GM23248 (cell line): ENCODE data around the gene NAALADL2. TPM values are rescaled to one million over a fixed set of nuclear protein-coding genes. Genes with fewer than 3 reads are reported as not detected.
"Not testable (repeated sequence)": the region's sequence is repeated elsewhere in the genome, so short reads cannot be mapped to it uniquely, and the experiment has no call there.

Experiments used
- DNase-seq: peaks from one replicate; pipeline ENCODE4 v3.0.0-alpha.2; 2015
- H2AFZ ChIP-seq: fragments of 200-600 bp; sonication (generic); 2 replicates; pipeline ENCODE4 v1.6.1; 2016; ENCODE audit warnings: antibody characterized with exemption
- H3F3A ChIP-seq: fragments of 200-600 bp; sonication (generic); 2 replicates; pipeline ENCODE4 v1.6.1; 2016; ENCODE audit warnings: mild to moderate bottlenecking, antibody characterized with exemption, mixed run types; ENCODE audit not compliant: insufficient read depth
- H3K27ac ChIP-seq: fragments of 200-600 bp; sonication (generic); 2 replicates; pipeline ENCODE4 v1.5.1; 2016; ENCODE audit warnings: mild to moderate bottlenecking
- H3K27me3 ChIP-seq: fragments of 200-600 bp; sonication (generic); replicated peaks from 2 replicates; pipeline ENCODE4 v1.6.1; 2016; ENCODE audit warnings: mild to moderate bottlenecking; ENCODE audit not compliant: insufficient read depth
- H3K36me3 ChIP-seq: fragments of 200-600 bp; sonication (generic); 2 replicates; pipeline ENCODE4 v1.6.1; 2016; ENCODE audit warnings: low read depth, mild to moderate bottlenecking
- H3K4me1 ChIP-seq: fragments of 200-600 bp; sonication (generic); 2 replicates; pipeline ENCODE4 v1.6.1; 2016; ENCODE audit warnings: mild to moderate bottlenecking; ENCODE audit not compliant: insufficient read depth
- H3K4me2 ChIP-seq: fragments of 200-600 bp; sonication (generic); one replicate; pipeline ENCODE4 v1.6.1; 2016; ENCODE audit warnings: mild to moderate bottlenecking; ENCODE audit not compliant: unreplicated experiment
- H3K4me3 ChIP-seq: fragments of 200-600 bp; sonication (generic); 2 replicates; pipeline ENCODE4 v1.5.1; 2016; ENCODE audit warnings: mild to moderate bottlenecking
- H3K79me2 ChIP-seq: fragments of 200-600 bp; sonication (generic); 2 replicates; pipeline ENCODE4 v1.6.1; 2016; ENCODE audit warnings: mild to moderate bottlenecking; ENCODE audit not compliant: insufficient read depth
- H3K9ac ChIP-seq: fragments of 200-600 bp; sonication (generic); 2 replicates; pipeline ENCODE4 v1.6.1; 2016; ENCODE audit warnings: mild to moderate bottlenecking
- H3K9me2 ChIP-seq: fragments of 200-600 bp; sonication (generic); 2 replicates; pipeline ENCODE4 v1.6.1; 2016; ENCODE audit warnings: mixed run types, mild to moderate bottlenecking, moderate library complexity; ENCODE audit not compliant: insufficient read depth
- H3K9me3 ChIP-seq: fragments of 200-600 bp; sonication (generic); one replicate; pipeline ENCODE4 v1.6.1; 2017; ENCODE audit warnings: low read depth
- H4K20me1 ChIP-seq: fragments of 200-600 bp; sonication (generic); 2 replicates; pipeline ENCODE4 v1.6.0; 2016; ENCODE audit not compliant: insufficient read depth
- EZH2 ChIP-seq: fragments of 200-600 bp; sonication (generic); IDR thresholded peaks from 2 replicates; pipeline ENCODE4 v1.6.1; 2018; ENCODE audit warnings: antibody characterized with exemption, mild to moderate bottlenecking; ENCODE audit not compliant: insufficient read depth, poor library complexity, severe bottlenecking
- EZH2phosphoT487 ChIP-seq: fragments of 200-600 bp; sonication (generic); IDR thresholded peaks from 2 replicates; pipeline ENCODE4 v1.6.1; 2018; ENCODE audit warnings: antibody characterized with exemption, moderate library complexity, mild to moderate bottlenecking, low read depth; ENCODE audit not compliant: insufficient read depth
- WGBS, 2 experiments: methylation state at CpG; one replicate each; pipeline ENCODE4 v1.1.6; 2015 to 2017; ENCODE audit warnings: low lambda C conversion rate in 2 of 2, low coverage in 1 of 2; ENCODE audit errors: missing lambda C conversion rate in 2 of 2; 5-methylcytosine and 5-hydroxymethylcytosine counted together
- in situ Hi-C: fragments of 300-500 bp; cut with MboI; formaldehyde crosslinking; loops from 2 replicates; pipeline ENCODE4 v1.15.0; 2020
- polyA plus RNA-seq: library from polyadenylated mRNA; unstranded; fragments of >200 nt; fragmentation: Nextera tagmentation; extraction: Ambion mirVana; gene quantifications from 2 replicates; pipeline ENCODE4 v1.2.1, GENCODE V29; 2016
- total RNA-seq: library from RNA; depleted of rRNA; stranded (reverse); fragments of >200 nt; shearing (Covaris generic); gene quantifications from 2 replicates; pipeline ENCODE4 v1.2.3, GENCODE V29; 2014

The NAALADL2 gene
- total and polyA plus RNA-seq, 2 experiments from 2014 or later, result 20.5 to 81.0 TPM

DNA sequence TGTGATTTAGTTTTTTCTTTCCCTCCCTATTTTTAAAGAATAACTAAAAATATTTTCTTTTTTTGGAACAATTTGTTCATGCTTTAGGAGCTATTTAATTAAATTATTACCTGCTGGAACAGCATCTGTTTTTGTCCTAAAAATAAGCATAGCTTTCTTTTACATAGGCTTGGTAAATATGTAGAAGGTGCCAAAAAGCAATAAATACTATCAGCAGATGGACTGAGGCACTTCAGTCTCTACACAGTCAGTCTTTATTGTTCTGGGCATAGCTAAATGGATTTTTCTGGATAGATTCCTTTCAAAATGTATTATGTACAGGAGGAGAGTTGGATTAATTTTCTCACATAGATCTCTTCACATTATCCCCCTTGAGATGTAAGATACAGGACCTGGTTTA is 223.5 kb downstream of the NAALADL2 start:
- Histone ChIP-seq H3K27ac (no peak overlapping the region), H3K4me3 (no peak overlapping the region), H3K4me2 (no peak overlapping the region), H3K27me3 (no peaks in the 10 kb centered on the region), H3K9me3 (no peaks in the 10 kb centered on the region), H3K4me1 (no peaks in the 10 kb centered on the region), H4K20me1 (no peaks in the 10 kb centered on the region), H3K9me2 (no peaks in the 10 kb centered on the region), H3K79me2 (no peaks in the 10 kb centered on the region), H2AFZ (no peak overlapping the region), H3K36me3 (no peaks in the 10 kb centered on the region), H3K9ac (no peak overlapping the region), H3F3A (no peaks in the 10 kb centered on the region)
- DNase-seq, result no peak
- in situ Hi-C loops, result no loop called here
- TF ChIP-seq EZH2phosphoT487 (no peak), EZH2 (no peak)

DNA sequence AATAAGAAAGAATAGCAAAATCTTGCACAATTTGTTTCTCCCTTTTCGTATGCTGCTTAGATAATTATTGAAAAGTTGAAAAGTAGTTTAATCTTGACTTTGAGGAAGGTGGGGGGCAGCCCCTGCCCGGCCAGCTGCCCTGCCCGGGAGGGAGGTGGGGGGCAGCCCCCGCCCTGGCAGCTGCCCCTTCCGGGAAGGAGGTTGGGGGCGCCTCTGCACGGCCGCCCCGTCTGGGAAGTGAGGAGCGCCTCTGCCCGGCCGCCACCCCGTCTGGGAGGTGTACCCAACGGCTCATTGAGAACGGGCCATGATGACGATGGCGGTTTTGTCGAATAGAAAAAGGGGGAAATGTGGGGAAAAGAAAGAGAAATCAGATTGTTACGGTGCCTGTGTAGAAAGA is 228.0 kb downstream of the NAALADL2 start:
- H3K27ac ChIP-seq, H2AFZ ChIP-seq, DNase-seq, H3K4me1 ChIP-seq, H3K9ac ChIP-seq, in situ Hi-C loops, H3K27me3 ChIP-seq, H3F3A ChIP-seq, H3K79me2 ChIP-seq, H3K9me3 ChIP-seq, H3K9me2 ChIP-seq, H3K4me2 ChIP-seq, H3K4me3 ChIP-seq, H4K20me1 ChIP-seq, H3K36me3 ChIP-seq: not testable (repeated sequence)
- WGBS, 2 experiments, result 87 to 91% methylated on average over 3 to 19 of the region's 19 CpGs

DNA sequence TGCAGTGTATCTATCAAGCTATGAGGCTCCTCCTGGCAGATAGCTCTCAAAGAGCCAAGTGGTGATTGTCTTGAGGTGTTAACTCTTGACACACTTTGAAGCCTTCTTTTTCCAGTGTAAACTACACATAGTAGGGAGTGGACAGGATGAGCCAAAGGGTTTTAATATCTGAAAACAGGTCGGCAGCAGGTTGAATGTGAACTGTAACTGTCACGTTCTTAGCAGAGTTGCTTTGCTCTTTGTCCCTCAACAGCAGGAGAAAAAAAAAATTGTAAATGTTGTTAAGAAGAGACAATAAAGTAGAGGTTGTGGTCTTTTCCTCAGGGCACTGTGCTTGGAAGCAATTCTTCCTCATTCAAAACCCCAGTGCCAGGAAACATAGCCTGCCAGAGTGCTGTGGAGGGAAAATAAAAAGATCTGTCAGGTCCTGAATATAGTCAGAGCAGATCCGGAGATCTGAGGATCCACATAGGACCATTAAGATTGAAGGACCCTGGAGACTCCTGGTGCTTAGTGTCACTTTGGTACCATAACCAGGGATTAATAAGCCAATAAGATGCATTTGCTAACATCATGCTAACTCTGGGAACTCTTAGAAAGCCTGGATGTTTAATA is 229.7 kb downstream of the NAALADL2 start:
- Histone ChIP-seq H3K4me1 (no peaks in the 10 kb centered on the region), H2AFZ (no peak overlapping the region), H3K4me2 (no peak overlapping the region), H3K27me3 (no peaks in the 10 kb centered on the region), H3K9me3 (no peaks in the 10 kb centered on the region), H4K20me1 (no peaks in the 10 kb centered on the region), H3K4me3 (no peak overlapping the region), H3K27ac (no peak overlapping the region), H3F3A (no peaks in the 10 kb centered on the region), H3K9me2 (no peaks in the 10 kb centered on the region), H3K36me3 (no peaks in the 10 kb centered on the region), H3K9ac (no peak overlapping the region), H3K79me2 (no peaks in the 10 kb centered on the region)
- in situ Hi-C loops, result no loop called here
- TF ChIP-seq EZH2phosphoT487, result no peak
- no peak for TF ChIP-seq EZH2
- DNase-seq, result no peak
- WGBS, 2 experiments, result 76 to 81% methylated on average over 3 of the region's 3 CpGs

DNA sequence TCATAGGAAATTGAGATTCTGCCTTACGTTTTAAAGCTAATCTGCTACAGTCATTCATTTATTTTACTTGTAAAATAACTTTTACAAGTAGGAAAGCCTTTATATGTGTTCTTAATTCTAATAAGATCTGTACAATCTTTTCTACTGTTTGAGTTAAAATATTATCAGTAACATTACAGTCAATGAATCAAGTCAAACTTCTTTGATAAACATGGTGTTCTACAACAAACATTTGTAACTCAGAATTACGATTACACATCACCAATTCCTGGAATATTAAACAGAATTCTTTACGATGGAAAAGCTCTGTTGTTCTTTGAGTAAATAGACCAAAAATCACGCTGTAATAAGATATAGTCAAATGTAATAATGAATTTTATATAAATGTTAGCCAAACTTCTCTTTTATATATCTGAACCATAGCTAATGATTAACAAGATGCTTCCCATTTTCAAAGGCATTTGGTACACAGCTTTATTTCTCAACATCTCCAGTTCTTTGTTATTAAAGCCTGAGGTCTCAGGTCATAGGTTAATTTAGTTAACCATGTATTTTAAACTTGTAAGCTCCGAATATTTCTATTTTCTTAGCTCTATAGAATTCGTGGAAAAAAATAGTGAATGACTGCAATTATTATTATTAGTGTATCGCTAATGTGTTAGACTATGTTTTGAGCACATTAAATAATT is 232.4 kb downstream of the NAALADL2 start:
- no peaks in the 10 kb centered on the region for H3K27me3 ChIP-seq
- no peak for DNase-seq
- H4K20me1 ChIP-seq, result no peaks in the 10 kb centered on the region
- H2AFZ ChIP-seq, result no peak overlapping the region
- TF ChIP-seq EZH2, result no peak
- TF ChIP-seq EZH2phosphoT487, result no peak
- in situ Hi-C loops, result no loop called here
- no peaks in the 10 kb centered on the region for H3K36me3 ChIP-seq
- no peaks in the 10 kb centered on the region for H3K79me2 ChIP-seq
- H3K9ac ChIP-seq, result no peak overlapping the region
- 85 to 89% methylated on average over 7 of the region's 7 CpGs for WGBS, 2 experiments
- H3K4me1 ChIP-seq, result peaks cover 5% of the 10 kb centered on the region
- H3K4me2 ChIP-seq, result no peak overlapping the region
- no peak overlapping the region for H3K27ac ChIP-seq
- H3K4me3 ChIP-seq, result no peak overlapping the region
- H3K9me3 ChIP-seq, result no peaks in the 10 kb centered on the region
- H3K9me2 ChIP-seq, result no peaks in the 10 kb centered on the region
- 0 out of 2 replicates have a peak, but pooled peaks cover 5% of the 10 kb centered on the region for H3F3A ChIP-seq

DNA sequence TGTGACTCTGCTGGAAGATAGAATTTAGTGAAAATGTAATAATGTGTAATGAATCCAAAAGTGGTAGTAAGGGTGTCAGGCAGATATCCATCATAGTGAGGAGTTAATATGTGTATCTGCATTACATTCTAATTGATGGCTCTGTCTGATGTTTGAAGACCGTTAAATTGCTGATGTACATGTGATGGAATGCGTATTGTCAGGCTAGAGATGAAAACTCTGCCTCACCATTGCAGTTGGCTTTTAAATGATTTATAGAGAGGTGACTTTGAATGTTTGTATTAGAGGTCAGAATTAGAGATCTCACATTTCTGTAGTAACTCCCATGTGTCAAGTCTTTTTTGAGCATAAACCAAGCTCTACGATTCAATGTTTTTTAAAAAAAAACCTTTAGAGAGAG is 234.6 kb downstream of the NAALADL2 start:
- 47 to 48% methylated on average over 3 of the region's 3 CpGs for WGBS, 2 experiments
- no peaks in the 10 kb centered on the region for H4K20me1 ChIP-seq
- no peak overlapping the region for H3K9ac ChIP-seq
- TF ChIP-seq EZH2phosphoT487, result no peak
- TF ChIP-seq EZH2, result no peak
- no peaks in the 10 kb centered on the region for H3K9me3 ChIP-seq
- no peaks in the 10 kb centered on the region for H3K27me3 ChIP-seq
- H3K9me2 ChIP-seq, result no peaks in the 10 kb centered on the region
- no peak overlapping the region for H3K4me3 ChIP-seq
- DNase-seq, result no peak
- in situ Hi-C loops, result no loop called here
- no peaks in the 10 kb centered on the region for H3K79me2 ChIP-seq
- no peak overlapping the region for H3K27ac ChIP-seq
- H2AFZ ChIP-seq, result no peak overlapping the region
- no peaks in the 10 kb centered on the region for H3K36me3 ChIP-seq
- H3F3A ChIP-seq, result 0 out of 2 replicates have a peak, but pooled peaks cover 5% of the 10 kb centered on the region
- H3K4me1 ChIP-seq, result peaks cover 5% of the 10 kb centered on the region
- no peak overlapping the region for H3K4me2 ChIP-seq
